Measurements from ENCODE around the gene LIPJ. TPM values are rescaled to one million over a fixed set of nuclear protein-coding genes. Genes with fewer than 3 reads are reported as not detected.

The LIPJ gene
- total and polyA plus RNA-seq, 7 donors: 0.03 to 0.30 (median 0.15) TPM; not detected in 1

DNA sequence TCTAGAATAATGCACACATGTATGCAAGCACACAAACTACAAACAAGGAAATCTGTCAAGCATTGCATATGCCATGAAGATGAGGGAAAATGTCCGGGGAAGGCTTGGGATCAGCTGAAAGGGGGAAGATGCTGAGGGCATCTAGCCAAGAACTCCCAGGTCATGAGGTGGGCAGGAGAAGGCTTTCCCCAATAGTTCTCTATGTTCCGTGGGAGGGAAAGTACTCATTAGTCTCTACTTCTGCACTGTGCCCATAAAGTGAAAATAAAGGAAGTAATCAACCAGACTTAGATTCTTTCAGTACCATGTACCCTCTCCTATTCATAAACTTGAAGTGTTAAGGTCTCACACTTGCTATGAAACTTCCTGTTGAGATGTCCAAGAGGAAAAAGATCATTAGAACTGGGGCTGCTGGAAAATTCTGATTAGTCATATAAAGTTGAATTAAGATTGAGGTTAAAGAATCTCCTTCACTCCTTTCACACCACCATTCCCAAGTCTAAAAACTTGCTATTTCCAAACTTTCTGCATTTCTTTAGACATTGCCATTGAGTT, 60.6 kb downstream of the LIPJ start:
- Histone ChIP-seq H3K4me3 (no peak overlapping the region), H3K27ac (no peak overlapping the region), H3K27me3 (ENCODE audit: insufficient read depth in 3 of 3, low read length in 2 of 3) (no peaks in the 10 kb centered on the region), H3K9me3 (no peaks in the 10 kb centered on the region), H3K4me1 (no peaks in the 10 kb centered on the region), H3K36me3 (ENCODE audit: insufficient read depth in 1 of 2, low read depth in 1 of 2) (no peaks in the 10 kb centered on the region)
- intact Hi-C loops (cut with DNase I): no loop called here
- no peak for ATAC-seq
- WGBS, 3 donors: 53 to 85% (median 56%) methylated on average over 2 of the region's 2 CpGs
- TF ChIP-seq, protein P1, sequence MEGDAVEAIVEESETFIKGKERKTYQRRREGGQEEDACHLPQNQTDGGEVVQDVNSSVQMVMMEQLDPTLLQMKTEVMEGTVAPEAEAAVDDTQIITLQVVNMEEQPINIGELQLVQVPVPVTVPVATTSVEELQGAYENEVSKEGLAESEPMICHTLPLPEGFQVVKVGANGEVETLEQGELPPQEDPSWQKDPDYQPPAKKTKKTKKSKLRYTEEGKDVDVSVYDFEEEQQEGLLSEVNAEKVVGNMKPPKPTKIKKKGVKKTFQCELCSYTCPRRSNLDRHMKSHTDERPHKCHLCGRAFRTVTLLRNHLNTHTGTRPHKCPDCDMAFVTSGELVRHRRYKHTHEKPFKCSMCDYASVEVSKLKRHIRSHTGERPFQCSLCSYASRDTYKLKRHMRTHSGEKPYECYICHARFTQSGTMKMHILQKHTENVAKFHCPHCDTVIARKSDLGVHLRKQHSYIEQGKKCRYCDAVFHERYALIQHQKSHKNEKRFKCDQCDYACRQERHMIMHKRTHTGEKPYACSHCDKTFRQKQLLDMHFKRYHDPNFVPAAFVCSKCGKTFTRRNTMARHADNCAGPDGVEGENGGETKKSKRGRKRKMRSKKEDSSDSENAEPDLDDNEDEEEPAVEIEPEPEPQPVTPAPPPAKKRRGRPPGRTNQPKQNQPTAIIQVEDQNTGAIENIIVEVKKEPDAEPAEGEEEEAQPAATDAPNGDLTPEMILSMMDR (IDR thresholded peaks at IDR 0.05): no peak
- DNase-seq: no peak

DNA sequence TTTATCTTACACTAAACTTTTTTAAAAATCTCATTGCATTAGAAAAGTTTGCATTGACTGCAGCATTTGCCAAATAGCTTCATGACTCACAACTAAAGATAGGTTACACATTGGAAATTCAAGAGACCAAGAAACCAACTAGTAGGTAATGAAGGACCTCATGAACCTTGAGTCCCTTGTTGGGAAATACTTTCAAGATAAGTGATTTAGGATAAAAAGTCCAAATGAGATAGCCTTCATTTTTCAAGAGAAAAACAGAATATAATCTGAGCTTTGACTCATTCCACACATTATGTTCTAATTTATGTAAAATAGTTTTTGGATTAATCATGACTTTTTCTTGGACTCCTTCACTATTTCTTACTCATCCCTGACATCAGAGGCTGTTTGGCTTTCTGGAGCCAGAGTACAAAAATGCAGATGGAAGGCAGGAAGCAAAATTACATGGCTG, 64.6 kb downstream of the LIPJ start:
- no peaks in the 10 kb centered on the region for H3K9me3 ChIP-seq
- DNase-seq (no peak), ATAC-seq (no peak)
- H3K4me1 ChIP-seq: no peaks in the 10 kb centered on the region
- H3K27ac ChIP-seq: no peak overlapping the region
- no peaks in the 10 kb centered on the region for H3K36me3 ChIP-seq (ENCODE audit: insufficient read depth in 1 of 2, low read depth in 1 of 2)
- TF ChIP-seq, protein P1 (IDR thresholded peaks at IDR 0.05): no peak
- H3K4me3 ChIP-seq: no peak overlapping the region
- intact Hi-C loops (cut with DNase I): no loop called here
- H3K27me3 ChIP-seq (ENCODE audit: insufficient read depth in 3 of 3, low read length in 2 of 3): no peaks in the 10 kb centered on the region

DNA sequence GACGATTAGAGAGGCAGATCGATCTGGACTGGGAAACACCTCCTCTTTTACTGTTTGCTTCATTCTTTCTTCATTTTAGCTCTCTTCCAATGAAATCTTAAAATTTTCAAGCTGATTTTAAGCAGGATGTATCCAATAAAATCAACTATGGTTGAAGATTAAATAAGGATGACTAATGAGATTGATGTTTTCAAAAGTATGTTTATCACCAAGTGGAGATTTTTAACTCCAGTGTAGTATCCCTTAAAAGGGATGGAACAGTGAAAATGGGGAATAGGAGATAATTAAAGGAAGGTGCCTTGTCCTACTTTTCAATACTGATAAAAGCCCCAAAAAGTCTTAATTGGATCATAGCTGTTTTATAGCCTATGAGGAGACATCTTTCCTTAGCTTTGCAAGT, 66.1 kb downstream of the LIPJ start:
- no peak overlapping the region for H3K27ac ChIP-seq
- DNase-seq (no peak), ATAC-seq (no peak)
- WGBS, 3 donors: 85 to 91% (median 91%) methylated on average over 2 of the region's 2 CpGs
- TF ChIP-seq, protein P1 (IDR thresholded peaks at IDR 0.05): no peak
- H3K4me1 ChIP-seq: no peaks in the 10 kb centered on the region
- no peaks in the 10 kb centered on the region for H3K27me3 ChIP-seq (ENCODE audit: insufficient read depth in 3 of 3, low read length in 2 of 3)
- H3K9me3 ChIP-seq: no peaks in the 10 kb centered on the region
- no peaks in the 10 kb centered on the region for H3K36me3 ChIP-seq (ENCODE audit: insufficient read depth in 1 of 2, low read depth in 1 of 2)
- intact Hi-C loops (cut with DNase I): no loop called here
- no peak overlapping the region for H3K4me3 ChIP-seq

Other genes starting within 250 kb of the LIPJ start
- gene RNLS, start 3.4 kb upstream of the LIPJ start, total RNA-seq: 1 to 10 TPM; 3.6 to 9.2 (median 5.3) TPM
- 1 to 10 TPM; 3.0 to 9.1 (median 6.7) TPM for gene RNLS, start 3.4 kb upstream of the LIPJ start, polyA plus RNA-seq
- gene LIPF, start 77.7 kb downstream of the LIPJ start, total RNA-seq: not detected
- under 1 TPM; 0.06 to 0.74 (median 0.70) TPM for gene LIPF, start 77.7 kb downstream of the LIPJ start, polyA plus RNA-seq
- not detected for gene LIPK, start 119.5 kb downstream of the LIPJ start, total RNA-seq
- not detected for gene LIPK, start 119.5 kb downstream of the LIPJ start, polyA plus RNA-seq
- gene LIPN, start 173.3 kb downstream of the LIPJ start, total RNA-seq: not detected
- gene LIPN, start 173.3 kb downstream of the LIPJ start, polyA plus RNA-seq: not detected
- gene LIPM, start 216.0 kb downstream of the LIPJ start, total RNA-seq: not detected
- gene LIPM, start 216.0 kb downstream of the LIPJ start, polyA plus RNA-seq: not detected

All from psoas muscle (tissue), 8 donors.